GM21528 (cell line): ENCODE results near the gene CENPE.

Experiments used
- ATAC-seq: cut with Tn5 transposase; IDR thresholded peaks from one replicate; pipeline ENCODE4 v1.9.1; 2021; ENCODE audit warnings: mild to moderate bottlenecking, moderate library complexity; ENCODE audit not compliant: unreplicated experiment, low FRiP score

The CENPE gene

DNA sequence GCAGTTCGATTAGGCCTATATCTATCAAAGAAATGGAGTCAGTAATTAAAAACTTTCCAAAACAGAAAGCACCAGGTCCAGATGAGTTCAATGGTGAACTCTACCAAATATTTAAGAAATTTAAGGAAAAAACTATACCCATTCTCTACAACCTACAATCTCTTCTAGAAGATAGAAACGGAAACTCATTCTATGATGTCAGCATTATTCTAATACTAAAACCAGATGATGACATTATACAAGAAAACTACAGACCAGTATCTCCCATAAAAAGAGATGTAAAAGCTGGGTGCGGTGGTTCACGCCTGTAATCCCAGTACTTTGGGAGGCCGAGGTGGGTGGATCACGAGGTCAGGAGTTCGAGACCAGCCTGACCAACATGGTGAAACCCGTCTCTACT lies 69.0 kb downstream of the CENPE start:
- no peak for ATAC-seq

DNA sequence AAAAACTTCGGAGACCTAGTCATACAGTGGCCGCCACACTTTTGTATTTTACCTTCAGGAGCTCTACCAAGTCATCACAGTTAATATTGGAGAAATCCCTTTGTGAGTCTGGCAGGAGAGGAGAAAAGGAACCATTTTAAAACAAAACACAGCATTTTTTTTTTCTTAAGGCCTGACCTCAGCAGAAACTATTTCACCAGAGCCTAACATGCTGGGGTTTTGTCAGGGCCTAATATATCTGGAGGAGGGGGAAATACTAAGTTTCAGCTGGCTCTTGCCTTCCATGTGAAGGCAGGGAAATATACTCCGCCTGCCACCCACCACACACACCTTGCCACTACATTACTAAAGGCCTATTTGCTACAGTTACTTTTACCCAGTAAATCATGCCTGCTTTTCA lies 72.0 kb downstream of the CENPE start:
- no peak for ATAC-seq

DNA sequence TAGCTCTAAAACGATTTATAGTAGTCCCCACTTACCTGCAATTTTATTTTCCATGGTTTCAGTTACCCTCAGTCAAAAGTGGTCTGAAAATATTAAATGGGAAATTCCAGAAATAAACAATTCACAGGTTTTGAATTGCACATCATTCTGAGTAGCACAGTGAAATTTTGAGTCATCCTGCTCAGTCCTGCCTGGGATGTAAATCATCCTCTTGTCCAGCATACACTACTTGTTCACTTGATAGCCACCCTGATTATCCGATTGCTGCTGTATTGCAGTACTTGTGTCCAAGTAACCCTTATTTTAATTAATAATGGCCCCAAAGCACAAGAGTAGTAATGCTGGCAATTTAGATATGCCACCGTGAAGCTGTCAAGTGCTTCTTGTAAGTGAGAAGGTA lies 75.0 kb downstream of the CENPE start:
- ATAC-seq = no peak

DNA sequence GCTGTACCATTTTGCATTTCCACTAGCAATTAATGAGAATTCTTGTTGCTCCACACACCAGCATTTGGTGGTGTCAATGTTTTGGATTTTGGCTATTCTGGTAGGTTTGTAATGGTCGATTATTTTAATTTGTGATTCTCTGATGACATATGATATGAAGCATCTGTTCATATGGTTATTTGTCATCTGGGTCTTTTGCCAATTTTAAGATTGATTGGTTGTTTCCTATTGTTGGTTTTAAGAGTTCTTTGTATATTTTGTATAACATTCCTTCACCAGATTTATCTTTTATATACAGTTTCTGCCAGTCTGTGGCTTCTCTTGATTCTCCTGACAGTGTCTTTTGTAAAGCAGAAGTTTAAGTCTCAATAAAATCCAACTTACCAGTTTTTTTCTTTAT lies 80.0 kb downstream of the CENPE start:
- no peak for ATAC-seq

DNA sequence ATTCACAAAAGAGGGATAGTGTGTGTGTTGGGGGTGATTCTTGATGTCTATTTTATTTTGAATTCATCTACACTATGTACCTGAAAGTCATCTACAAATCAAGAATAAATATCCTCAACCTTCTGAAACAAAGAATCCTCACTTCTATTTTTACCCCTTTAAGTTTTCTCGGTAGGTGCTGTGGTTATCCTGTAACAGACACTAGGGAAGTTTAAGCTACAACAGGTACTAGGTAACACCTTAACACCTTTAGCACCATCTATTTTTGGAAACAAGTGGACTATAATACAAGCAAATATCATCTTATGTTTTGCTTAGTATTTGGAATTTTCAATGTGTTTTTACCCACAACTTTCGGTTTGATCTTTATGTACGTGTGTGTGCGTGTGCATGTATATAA lies 86.5 kb downstream of the CENPE start:
- ATAC-seq = no peak

DNA sequence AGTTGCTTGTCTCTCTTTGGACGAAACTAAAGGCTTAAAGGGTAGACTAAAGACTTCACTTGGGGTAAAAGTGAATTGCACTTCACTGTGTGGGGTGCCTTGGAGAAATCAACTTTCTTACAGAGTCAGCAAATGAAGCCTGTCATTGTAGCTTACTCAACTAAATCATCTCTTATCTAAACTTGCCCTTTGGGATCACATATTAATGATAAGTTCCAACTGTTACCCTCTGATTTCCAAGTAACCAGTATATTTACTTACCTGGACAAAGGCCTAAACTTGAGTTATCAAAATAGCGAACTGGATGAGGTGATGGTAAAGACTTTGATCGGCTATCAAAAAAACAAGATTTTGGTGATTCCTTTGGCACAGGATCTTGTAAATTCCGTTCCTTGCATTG lies 89.6 kb downstream of the CENPE start:
- ATAC-seq = no peak

DNA sequence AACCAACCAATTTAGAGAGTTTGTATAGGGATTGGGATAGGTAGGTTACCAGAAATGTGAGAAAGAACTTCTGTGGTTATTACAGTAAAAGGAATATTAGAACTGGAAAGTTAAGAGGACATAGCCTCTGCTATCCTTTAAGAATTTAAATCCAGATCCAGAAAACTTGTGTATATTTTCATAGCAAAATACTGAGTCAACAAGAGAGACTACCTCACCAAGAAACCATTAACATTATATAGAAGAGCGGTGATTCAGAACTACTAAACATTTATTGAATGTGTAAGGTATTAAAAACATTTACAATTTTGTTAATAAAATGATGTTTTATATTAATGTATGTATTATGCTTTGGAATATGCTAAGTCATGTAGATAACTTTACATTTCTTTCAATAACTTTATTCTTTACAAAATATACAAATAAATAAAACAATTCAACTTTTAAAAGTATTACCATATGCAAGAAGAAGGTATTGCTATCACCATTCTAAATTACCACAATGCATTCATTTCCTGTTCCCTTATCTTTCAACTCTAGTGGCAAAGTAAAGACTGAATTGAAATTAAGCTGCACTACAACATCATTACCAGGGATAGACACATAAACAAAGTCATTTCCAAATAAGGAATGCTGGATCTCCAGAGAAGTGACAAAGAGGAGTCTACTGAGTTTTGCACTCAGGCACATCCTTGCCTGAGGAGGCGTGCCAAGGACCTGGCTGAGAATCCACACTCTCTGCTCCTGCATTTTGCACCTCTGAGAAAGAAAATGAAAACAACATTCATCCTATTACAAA lies 92.4 kb downstream of the CENPE start:
- no peak for ATAC-seq

DNA sequence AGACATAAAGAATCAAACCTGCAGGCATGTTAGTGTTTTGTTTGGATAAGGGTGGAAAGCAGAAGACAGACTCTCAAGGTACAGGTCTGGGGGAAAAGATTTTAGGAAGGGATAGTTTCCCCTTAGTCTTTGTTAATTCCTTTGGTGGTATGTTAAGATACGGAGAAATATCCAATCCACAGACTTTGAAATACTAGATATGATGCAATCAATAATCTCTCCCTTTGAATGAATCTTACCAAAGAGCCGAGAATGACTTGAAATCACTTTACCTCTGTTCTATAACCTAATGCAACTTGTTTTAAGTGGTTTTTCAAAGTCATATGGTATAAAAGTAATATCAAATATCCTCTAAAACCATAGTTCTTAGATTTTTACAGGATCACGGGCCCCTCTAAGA lies 93.3 kb downstream of the CENPE start:
- no peak for ATAC-seq

DNA sequence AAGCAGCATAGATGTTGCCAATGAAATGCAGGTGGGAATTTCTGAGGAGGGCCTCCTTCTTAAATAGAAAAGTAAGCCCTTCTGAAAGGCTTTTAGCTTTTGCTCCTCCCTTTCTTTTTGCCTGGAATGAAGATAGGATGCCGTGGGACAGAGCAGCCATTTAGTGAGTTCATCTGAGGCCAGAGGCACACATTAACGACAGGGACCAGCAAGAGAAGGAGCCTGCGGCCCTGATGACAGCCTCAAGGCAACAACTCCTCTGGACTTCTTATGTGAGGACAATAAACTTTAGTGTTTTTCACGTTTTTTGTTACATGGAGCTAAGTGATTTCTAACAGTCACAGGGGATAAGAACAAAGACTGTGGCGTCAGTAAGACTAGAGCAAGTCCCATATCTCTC lies 97.5 kb downstream of the CENPE start:
- ATAC-seq = no peak

DNA sequence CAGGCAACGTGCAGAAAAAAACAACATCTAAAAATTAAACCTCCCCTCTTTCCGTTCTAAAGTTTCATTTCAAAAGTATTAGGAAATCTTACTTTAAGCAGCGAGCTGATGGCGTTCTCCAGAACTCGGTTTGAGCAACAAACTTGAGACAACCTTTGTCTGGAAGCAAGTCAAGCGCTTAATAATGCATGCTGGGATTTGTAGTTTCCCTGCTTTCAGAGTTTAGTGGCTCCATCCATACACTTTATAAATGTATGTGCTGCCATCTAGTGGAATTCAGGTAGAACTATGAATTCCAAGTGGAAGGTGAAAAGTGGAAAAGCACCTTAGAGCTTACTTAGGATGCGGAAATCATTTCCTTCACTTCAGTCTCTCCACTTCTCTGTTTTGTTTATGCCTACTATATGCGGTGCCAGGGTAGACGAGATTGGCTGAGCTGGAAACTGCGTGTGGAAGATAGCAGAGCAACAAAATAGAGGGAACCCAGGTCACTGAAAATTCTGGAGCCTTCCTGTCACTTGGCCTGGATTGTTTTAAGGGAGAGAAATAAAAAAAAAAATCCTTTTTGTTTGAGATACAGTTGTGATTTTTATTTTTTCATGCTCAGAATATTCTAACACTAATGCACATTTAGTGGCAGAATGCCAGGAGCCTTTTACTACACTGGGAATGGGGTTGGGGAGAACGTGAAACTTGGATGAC lies 98.3 kb downstream of the CENPE start, which contains the start of gene BDH2:
TSS of gene BDH2 (minus strand) at position 144 of the 702 bp plus-strand sequence. CDS start 3,580 bp downstream, outside the sequence.
- peak; percentile 93 for ATAC-seq

DNA sequence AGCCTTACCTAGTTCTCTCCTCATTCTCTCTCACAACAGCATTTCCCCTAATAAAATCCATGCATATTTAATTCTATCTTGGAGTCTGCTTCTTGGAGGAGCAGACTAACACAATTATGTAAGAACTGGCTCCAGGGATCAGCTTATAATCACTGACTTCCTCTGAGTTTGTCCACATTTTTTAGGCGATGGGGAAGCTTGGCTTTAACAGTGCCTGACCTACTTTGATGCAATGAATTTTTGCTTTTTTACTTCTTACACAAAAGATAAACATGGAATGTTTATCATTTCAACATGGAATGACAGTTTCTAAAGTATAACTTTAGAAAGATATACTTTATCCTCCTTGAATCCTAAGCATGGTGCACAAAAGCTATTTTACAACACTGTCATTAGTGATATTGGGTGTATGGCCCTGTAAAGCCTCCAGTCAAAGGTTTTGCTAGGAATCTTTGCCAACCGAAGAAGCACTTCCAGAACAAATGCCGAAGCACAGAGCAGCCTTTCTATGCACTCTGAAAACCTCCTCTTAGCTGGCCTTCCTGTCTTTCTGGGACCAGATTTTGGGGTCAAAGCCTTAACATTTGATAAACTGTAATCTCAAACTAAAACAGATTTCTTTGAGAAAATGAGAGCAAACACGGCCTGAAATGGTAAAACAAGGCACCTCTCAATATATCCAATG lies 99.2 kb downstream of the CENPE start:
- ATAC-seq = no peak

DNA sequence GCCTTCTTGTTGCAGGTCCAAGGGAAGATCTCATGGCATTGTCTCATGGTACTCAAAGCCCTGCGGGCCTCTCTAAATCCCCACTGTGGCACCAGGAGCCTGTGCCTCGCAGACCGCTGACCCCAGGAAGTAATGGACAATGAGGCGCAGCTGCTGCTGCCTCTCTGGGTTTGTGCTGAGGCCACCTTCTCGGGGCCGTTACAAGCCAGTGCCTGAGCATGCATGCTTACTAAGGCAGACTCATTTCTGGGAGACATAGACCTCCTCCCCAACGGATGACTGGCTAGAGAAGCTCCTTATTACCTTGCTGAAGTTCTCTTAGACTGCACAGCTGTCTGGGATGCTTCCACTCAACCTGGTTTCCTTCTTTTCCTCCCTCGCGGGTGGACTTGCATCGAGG lies 99.8 kb downstream of the CENPE start:
- ATAC-seq = no peak

DNA sequence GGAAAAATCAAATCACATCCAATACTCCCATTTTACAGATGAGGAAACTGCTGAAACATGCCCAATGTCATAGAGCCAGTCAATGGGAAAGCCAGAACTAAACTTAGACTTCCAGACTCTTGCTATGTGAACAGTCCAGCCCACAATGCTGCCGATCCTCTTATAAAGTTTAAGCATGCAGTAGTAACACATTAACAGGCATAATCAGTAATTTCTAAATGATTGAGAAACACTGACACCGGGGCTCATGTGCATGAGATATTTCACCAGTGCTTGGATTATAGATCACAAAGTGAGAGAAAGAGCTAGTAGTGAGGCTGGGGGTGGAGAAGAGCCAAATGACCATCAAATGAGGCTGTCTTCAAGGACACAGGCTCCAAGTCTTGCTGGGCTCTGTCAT lies 101.0 kb downstream of the CENPE start:
- ATAC-seq = no peak

DNA sequence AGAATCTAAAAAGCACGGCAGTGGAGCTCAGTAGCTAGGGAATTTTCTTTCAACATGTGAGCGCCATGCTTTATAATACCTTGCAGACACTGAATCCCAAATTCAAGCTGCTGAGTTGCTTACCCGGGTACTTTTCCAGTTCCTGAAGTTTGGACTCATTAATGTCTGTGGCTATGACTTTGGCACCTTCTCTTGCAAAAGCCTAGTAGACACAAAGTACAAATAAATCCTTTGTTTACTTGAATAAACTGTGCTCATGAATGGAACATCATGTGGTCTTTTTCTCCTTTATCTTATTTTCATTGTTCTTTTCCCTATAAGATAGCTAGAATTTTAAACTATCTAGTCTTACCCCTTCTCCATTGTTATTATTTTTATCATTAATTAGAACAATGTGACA lies 103.1 kb downstream of the CENPE start:
- ATAC-seq = no peak

DNA sequence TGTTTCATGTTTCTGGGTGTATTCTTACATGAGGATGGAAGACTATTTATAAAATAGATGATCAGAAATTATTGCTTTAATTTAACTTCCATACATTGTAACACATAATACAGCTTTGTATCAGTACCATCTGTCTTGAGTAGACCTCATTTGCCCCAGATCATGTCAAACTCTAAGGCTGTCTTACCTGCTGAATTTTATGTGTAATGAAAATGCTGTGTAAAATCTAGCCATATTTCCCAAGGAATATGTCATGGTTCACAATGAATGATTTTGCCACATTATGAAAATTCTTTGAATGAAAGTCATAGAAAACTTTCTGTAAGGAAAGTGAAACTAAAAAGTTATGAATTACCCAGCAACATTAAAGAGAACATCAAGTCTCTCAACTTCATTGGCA lies 105.9 kb downstream of the CENPE start:
- ATAC-seq = no peak

DNA sequence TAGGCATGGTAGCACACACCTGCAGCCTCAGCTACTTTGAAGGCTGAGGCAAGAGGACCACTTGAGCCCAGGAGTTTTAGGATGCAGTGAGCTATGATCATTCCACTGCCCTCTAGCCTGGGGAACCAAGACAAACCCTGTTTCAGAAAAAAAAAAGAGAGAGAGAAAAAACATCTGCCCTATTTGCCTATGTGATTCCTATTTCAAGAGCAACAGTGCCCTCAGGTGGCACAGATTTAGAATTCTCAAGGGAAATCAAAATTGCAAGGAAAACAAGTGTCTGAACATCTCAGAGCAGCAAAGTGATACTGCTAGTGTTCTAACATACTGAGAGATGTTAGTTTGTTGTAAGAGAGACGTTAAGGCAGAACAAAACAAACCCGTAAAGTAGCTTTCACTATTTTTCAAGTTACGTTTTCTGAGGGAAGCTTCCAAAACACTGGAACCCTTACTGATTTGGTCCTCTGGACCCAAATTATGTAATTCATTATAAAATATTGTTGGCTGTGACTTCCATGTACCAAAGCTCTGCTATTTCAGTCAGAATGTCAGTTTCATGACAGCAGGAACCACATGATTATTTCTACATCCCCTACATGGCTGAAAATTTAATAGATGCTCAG lies 106.4 kb downstream of the CENPE start:
- ATAC-seq = peak; percentile 83

DNA sequence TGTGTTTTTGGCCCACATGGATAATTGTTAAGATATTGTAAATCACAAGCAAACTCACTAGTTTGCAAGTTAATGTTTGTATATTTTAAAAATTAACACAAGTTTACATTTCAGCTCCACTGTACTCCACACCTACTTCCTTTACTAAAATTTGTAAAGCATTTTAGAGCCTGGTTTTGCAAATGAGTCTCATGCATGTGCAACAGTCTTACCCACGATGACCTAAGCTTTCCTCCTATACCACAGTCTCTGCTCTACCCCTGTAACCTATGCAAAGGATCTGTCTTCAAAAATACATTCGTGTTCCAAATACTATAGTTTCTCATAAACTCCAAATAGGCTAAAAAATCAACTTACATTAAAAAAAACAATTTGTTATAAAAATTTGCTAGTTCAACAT lies 108.7 kb downstream of the CENPE start:
- no peak for ATAC-seq

DNA sequence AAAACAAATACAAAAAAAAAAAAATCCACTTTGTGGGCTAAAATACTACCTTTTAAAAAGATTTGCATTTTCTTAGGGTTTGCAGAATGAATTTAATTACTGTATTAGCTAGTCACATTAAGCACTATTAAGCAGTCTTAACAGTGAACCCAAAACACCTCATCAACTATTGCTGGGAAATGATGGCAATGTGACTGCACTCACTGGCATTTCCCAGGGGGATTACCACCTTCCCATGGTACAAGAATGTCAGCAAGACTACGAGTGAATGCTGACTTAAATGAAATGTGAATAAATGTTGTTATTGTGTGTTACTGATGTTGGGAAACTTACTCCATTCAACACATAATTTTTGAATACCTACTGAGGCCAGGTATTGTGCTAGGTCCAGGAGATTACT lies 111.6 kb downstream of the CENPE start:
- no peak for ATAC-seq

DNA sequence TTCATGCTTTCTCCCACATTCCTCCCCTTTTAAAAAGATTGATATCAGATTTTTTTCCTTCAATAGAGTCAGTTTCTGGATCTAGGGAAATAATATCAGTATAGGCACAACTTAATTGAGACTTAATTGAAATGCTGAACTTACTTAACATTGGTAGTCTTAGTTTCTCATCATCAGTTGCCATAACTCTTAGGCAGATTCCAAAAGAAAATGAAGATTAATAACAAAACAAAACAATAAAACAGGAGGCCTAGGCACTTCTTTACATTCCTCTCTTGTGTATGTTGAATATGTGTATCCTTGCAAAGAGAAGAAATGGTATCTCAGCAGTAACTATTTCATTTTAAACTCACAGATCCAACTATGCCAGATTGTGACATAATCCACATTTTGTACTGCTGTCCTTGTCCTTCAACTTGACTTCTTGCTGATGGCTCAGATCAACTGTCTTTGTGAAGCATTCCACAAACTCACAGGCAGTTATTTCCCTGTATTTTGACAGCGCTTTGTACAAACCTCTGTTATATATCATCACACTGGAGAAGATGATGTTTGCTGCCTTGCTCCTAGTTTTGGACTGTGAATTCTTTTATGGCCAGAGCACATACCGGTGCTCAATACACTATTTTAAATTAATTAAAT lies 112.5 kb downstream of the CENPE start:
- no peak for ATAC-seq

DNA sequence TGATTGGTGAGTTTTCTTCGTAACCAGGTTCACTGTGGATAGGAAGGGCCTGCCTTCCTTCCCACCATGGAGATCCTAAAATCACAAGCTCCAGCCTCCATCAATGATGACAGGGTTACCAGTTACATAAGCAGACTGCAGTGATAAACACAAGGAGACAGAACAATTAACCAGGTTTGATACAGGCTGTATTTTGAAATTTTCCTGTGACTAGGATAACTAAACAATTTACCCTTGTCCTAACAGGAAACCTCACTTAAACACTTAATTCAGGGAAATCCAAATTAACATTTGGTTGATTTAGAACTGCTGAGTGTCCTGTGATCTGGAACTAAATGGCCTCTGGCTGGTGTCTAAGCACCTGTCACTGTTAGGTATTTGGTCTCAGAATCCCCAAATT lies 118.5 kb downstream of the CENPE start:
- no peak for ATAC-seq
